ENCODE measurements around the gene PRR29.
"Not testable (repeated sequence)": the region's sequence is repeated elsewhere in the genome, so short reads cannot be mapped to it uniquely, and the experiment has no call there.

PRR29 gene

GRCh38 chr17:64001091-64001579, 3.0 kb downstream of the PRR29 start:
- Histone ChIP-seq H3K9me3 (ENCODE audit: insufficient read depth, low read depth, low read length) (no peaks in the 10 kb centered on the region), H3K4me1 (ENCODE audit: insufficient read depth, low read length) (peaks cover 6% of the 10 kb centered on the region), H3K27me3 (ENCODE audit: insufficient read depth, low read length) (peaks cover 29% of the 10 kb centered on the region), H3K36me3 (ENCODE audit: insufficient read depth, low read depth, low read length) (no peaks in the 10 kb centered on the region), H3K4me3 (ENCODE audit: low read length) (no peak overlapping the region), H3K27ac (ENCODE audit: low read length) (no peak overlapping the region), H3K9ac (ENCODE audit: low read depth, low read length) (no peak overlapping the region)

DNA sequence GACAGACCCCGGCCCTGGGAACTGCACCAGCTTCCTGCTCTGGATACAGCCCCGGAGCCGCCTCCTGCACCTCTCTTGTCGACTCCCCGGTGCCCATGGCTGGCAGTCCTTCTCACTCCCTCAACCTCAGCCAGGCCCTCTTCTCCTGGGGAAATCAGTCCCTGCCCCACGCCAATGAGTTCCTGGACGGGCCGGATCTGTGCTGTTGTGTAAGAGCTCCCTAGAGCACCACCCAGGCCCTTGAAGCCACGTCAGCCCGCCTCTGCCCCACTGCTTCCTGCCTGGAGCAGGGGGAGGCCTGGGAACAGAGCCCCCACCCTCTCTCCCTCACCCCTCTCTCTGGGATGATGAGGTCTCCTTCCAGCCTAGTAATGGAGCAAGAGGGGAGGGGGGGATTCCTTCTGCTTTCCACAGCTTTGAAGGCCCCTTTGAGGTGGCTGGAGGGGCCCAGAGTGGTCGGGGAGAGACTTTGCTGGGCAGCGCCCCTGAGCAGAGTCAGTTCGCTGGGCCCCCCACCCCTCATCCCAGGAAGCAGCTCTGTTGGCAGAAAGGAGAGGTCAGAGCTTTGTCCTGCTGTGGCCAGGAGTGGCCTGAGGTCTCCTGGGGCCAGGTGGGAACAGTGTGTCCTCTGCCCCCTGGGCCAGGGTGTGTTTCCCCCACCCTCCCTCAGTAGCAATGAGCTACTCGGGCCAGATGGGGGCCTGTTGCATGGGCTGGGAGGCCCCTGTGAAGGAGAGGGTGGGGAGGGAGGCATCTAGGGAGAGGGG, 3.8 kb downstream of the PRR29 start:
- H3K9me3 ChIP-seq (ENCODE audit: insufficient read depth, low read depth, low read length) = no peaks in the 10 kb centered on the region
- H3K4me1 ChIP-seq (ENCODE audit: insufficient read depth, low read length) = peaks cover 6% of the 10 kb centered on the region
- no peak overlapping the region for H3K27ac ChIP-seq (ENCODE audit: low read length)
- no peak overlapping the region for H3K4me3 ChIP-seq (ENCODE audit: low read length)
- no peaks in the 10 kb centered on the region for H3K36me3 ChIP-seq (ENCODE audit: insufficient read depth, low read depth, low read length)
- H3K9ac ChIP-seq (ENCODE audit: low read depth, low read length) = no peak overlapping the region
- H3K27me3 ChIP-seq (ENCODE audit: insufficient read depth, low read length) = peaks cover 22% of the 10 kb centered on the region

DNA sequence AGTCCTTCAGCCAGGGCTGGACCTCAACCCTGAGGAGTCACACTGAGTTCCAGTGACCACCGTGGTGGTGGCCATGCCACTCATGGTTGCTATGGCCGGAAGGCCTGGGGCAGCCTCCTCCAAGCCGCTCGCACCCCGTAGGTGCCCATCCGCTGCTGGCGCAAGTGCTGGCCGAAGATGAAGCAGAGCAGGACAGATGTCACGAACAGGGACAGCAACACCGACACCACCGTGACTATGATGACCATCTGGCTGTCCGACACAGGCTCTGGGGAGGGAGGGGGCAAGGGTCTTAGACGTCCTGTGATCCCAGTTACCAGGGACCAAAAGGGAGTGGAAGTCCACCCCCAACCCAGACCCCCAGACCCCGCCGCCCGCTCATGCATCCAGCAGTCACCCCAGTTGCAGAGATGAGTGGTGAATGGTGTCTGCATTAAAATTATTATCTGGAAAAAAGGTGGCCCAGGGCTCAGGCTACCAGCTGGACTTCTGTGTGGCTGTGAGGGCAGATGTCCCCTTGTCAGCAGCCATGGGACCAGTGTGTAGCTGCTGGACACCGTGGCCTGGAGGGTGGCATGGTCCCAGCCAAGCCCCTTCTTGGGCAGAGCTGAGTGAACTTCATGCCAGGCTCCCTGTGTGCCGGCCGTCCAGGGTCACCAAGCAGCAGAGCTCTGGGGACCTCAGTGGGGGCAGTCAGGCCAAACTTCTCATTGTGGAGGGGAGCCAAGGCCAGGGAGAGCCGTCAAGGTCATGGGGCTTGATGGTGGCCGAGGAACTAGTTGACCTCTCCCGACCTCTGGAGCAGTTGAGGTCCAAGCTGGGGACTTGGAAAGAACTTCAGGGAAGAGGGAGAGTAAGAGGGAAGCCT, 4.7 kb downstream of the PRR29 start:
- no peaks in the 10 kb centered on the region for H3K9me3 ChIP-seq (ENCODE audit: insufficient read depth, low read depth, low read length)
- H3K9ac ChIP-seq (ENCODE audit: low read depth, low read length) = no peak overlapping the region
- no peaks in the 10 kb centered on the region for H3K4me1 ChIP-seq (ENCODE audit: insufficient read depth, low read length)
- H3K36me3 ChIP-seq (ENCODE audit: insufficient read depth, low read depth, low read length) = no peaks in the 10 kb centered on the region
- H3K27ac ChIP-seq (ENCODE audit: low read length) = no peak overlapping the region
- peaks cover 13% of the 10 kb centered on the region for H3K27me3 ChIP-seq (ENCODE audit: insufficient read depth, low read length)
- no peak overlapping the region for H3K4me3 ChIP-seq (ENCODE audit: low read length)

DNA sequence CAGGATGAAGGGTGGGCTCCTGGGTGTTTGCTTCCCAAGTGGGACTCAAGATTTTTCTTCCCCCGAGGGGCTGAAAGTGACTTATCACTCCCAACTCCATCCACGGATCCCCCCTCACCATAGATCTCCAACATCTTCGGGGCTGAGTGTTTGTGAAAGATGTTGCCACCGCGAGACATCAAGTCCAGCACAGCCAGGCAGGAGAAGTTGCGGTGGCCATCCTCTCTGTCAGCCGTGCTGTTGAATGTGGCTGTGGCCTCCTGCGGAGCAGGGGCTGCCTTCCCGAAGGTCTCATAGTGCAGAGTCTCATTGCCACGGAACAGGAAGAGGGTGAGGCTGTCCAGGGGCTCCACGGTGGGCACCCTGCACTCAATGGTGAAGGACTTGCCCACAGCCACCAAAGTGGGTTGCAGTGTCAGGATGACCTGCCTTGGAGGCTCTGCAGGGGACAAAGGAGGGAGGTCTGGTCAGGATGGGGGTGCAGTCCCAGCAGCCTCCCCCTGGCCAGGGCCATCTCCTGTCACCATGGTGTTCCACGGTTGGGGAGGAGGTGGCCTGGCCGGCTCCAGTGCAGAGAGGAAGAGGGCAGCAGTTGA, 5.5 kb downstream of the PRR29 start:
- no peaks in the 10 kb centered on the region for H3K36me3 ChIP-seq (ENCODE audit: insufficient read depth, low read depth, low read length)
- no peaks in the 10 kb centered on the region for H3K9me3 ChIP-seq (ENCODE audit: insufficient read depth, low read depth, low read length)
- no peak overlapping the region for H3K4me3 ChIP-seq (ENCODE audit: low read length)
- H3K4me1 ChIP-seq (ENCODE audit: insufficient read depth, low read length) = no peaks in the 10 kb centered on the region
- no peak overlapping the region for H3K27ac ChIP-seq (ENCODE audit: low read length)
- H3K27me3 ChIP-seq (ENCODE audit: insufficient read depth, low read length) = peaks cover 12% of the 10 kb centered on the region
- H3K9ac ChIP-seq (ENCODE audit: low read depth, low read length) = no peak overlapping the region

DNA sequence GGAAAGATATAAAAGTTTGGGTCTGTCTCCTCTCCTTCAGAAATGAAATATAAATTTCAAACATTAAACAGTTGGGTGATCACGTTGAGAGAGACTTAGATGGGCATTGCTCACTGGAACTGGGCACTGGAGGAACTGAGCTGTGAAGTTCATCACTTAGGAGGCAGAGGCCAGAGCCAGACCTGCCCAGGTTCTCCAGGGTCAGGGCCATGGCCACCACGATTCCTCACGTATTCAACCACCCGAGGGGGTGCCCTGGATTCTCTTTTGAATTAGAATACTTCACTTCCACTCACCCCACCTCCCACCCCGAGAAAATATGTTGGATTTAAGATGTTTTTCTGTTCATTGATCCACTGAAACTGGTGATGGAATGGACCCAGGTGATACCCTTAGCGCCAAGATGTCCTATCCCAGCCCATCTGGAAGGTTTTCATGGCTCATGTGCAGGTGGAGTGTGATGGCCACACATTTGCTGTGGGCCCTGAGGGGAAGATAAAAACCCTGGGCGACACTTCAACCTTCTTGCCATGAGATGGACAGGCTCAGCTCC, 6.1 kb downstream of the PRR29 start:
- H3K36me3 ChIP-seq (ENCODE audit: insufficient read depth, low read depth, low read length) = no peaks in the 10 kb centered on the region
- peaks cover 6% of the 10 kb centered on the region for H3K27me3 ChIP-seq (ENCODE audit: insufficient read depth, low read length)
- no peak overlapping the region for H3K4me3 ChIP-seq (ENCODE audit: low read length)
- H3K9ac ChIP-seq (ENCODE audit: low read depth, low read length) = no peak overlapping the region
- H3K9me3 ChIP-seq (ENCODE audit: insufficient read depth, low read depth, low read length) = no peaks in the 10 kb centered on the region
- no peaks in the 10 kb centered on the region for H3K4me1 ChIP-seq (ENCODE audit: insufficient read depth, low read length)
- no peak overlapping the region for H3K27ac ChIP-seq (ENCODE audit: low read length)

DNA sequence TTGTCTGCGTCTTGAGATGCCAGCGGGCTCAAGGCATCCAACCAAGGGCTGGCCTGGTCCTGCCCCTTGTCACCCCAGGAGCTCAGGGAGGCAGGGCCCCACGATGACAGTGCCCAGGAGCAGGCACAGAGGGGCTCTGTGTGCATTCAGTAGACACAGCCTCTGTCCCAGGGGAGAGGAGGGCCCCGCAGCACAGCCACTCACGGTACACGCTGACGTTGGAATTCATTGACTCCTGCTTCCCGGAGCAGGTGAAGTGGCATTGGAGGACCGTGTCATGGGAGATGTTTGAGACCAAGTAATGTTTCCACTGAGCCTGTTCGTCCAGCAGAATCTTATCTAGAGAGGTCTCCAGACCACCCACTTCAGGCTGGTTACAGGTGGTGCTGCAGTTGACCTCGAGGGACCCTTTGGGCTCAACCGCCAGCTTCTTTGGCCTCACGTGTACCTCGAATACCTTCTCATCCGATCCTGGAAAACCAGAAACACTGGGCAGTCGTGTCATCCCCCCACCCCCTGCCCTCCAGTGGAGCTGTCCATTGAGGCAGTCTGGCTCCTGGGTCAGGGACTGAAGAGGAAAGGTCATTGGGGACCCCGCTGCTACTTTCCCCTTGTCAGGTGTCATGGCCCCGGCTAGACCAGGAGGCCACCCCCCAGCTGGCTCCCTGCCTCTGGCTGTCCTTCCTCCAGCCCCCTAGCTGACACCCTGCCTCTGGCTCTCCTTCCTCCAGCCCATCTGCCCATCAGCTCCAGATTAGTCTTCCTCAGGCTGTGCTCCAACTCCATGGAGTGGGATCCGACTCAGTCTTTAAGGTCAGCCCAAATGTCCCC, 7.0 kb downstream of the PRR29 start:
- Histone ChIP-seq H3K27ac (ENCODE audit: low read length) (no peak overlapping the region), H3K4me1 (ENCODE audit: insufficient read depth, low read length) (no peaks in the 10 kb centered on the region), H3K9ac (ENCODE audit: low read depth, low read length) (no peak overlapping the region)

DNA sequence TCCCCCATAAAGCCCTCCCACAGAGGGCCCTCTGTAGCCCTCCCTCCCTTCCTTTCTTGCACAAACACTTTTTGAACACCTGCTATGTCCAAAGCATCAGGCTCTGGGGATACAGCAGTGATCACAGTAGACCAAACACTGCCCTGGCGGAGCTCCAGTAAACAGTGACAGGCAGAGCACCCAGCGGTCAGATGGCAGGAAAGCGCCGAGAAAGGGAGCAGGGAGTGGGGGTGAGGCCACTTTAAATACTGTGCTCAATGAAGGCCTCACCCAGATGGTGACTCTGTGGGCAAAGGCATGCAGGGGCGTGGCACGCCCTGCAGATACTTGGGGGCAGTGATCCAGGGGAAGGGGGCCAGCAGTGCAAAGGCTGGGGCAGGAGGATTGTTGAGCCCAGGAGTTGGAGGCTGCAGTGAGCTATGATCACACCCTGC, 7.6 kb downstream of the PRR29 start:
- Histone ChIP-seq H3K4me1 (ENCODE audit: insufficient read depth, low read length) (no peaks in the 10 kb centered on the region), H3K36me3 (ENCODE audit: insufficient read depth, low read depth, low read length) (no peaks in the 10 kb centered on the region), H3K4me3 (ENCODE audit: low read length) (no peak overlapping the region), H3K9ac (ENCODE audit: low read depth, low read length) (no peak overlapping the region), H3K27me3 (ENCODE audit: insufficient read depth, low read length) (no peaks in the 10 kb centered on the region), H3K9me3 (ENCODE audit: insufficient read depth, low read depth, low read length) (no peaks in the 10 kb centered on the region), H3K27ac (ENCODE audit: low read length) (no peak overlapping the region)

More for the DNA sequence above, 7.0 kb downstream of the PRR29 start:
- H3K36me3 ChIP-seq (ENCODE audit: insufficient read depth, low read depth, low read length) = no peaks in the 10 kb centered on the region
- H3K4me3 ChIP-seq (ENCODE audit: low read length) = no peak overlapping the region
- H3K27me3 ChIP-seq (ENCODE audit: insufficient read depth, low read length) = no peaks in the 10 kb centered on the region
- H3K9me3 ChIP-seq (ENCODE audit: insufficient read depth, low read depth, low read length) = no peaks in the 10 kb centered on the region

- no peak overlapping the region for H3K4me3 ChIP-seq (ENCODE audit: low read length)
- no peak overlapping the region for H3K9ac ChIP-seq (ENCODE audit: low read depth, low read length)
- no peak overlapping the region for H3K27ac ChIP-seq (ENCODE audit: low read length)
- H3K4me1 ChIP-seq (ENCODE audit: insufficient read depth, low read length) = no peaks in the 10 kb centered on the region
- no peaks in the 10 kb centered on the region for H3K36me3 ChIP-seq (ENCODE audit: insufficient read depth, low read depth, low read length)
- no peaks in the 10 kb centered on the region for H3K27me3 ChIP-seq (ENCODE audit: insufficient read depth, low read length)
- H3K9me3 ChIP-seq (ENCODE audit: insufficient read depth, low read depth, low read length) = no peaks in the 10 kb centered on the region
Measured at GRCh38 chr17:64006361-64007088, 8.4 kb downstream of the PRR29 start.

GRCh38 chr17:64007089-64007837, 9.1 kb downstream of the PRR29 start:
- not testable (repeated sequence) for H3K27me3 ChIP-seq (ENCODE audit: insufficient read depth, low read length); H3K9me3 ChIP-seq (ENCODE audit: insufficient read depth, low read depth, low read length); H3K36me3 ChIP-seq (ENCODE audit: insufficient read depth, low read depth, low read length); H3K4me1 ChIP-seq (ENCODE audit: insufficient read depth, low read length); H3K4me3 ChIP-seq (ENCODE audit: low read length); H3K9ac ChIP-seq (ENCODE audit: low read depth, low read length); H3K27ac ChIP-seq (ENCODE audit: low read length)

DNA sequence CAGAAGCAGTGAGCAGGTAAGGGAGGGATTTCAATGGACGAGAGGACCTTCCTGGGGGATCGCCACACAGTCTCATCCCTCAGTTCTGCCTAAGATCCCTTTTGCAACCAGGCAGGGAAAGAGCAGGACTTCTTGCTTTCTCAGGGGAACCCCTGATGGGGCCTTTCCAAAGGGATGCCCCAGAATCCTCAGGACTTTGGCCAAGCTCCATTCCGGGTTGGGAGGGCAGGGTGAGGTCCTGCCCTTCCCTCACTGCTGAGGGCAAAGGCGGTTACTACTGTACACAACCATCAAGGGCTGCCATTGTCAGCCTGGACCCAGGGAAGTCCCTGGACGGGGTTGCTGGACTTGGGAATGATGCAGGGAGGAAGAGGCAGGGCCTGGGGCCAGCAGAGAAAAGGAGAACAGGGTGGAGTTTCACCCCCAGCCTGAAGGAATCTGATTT, 9.7 kb downstream of the PRR29 start:
- H3K9me3 ChIP-seq (ENCODE audit: insufficient read depth, low read depth, low read length) = no peaks in the 10 kb centered on the region
- H3K4me1 ChIP-seq (ENCODE audit: insufficient read depth, low read length) = no peaks in the 10 kb centered on the region
- no peak overlapping the region for H3K4me3 ChIP-seq (ENCODE audit: low read length)
- H3K9ac ChIP-seq (ENCODE audit: low read depth, low read length) = no peak overlapping the region
- H3K36me3 ChIP-seq (ENCODE audit: insufficient read depth, low read depth, low read length) = no peaks in the 10 kb centered on the region
- no peaks in the 10 kb centered on the region for H3K27me3 ChIP-seq (ENCODE audit: insufficient read depth, low read length)
- H3K27ac ChIP-seq (ENCODE audit: low read length) = no peak overlapping the region
